ENCODE data around the gene ALK. TPM values are rescaled to one million over a fixed set of nuclear protein-coding genes. Genes with fewer than 3 reads are reported as not detected.

ALK gene
- total RNA-seq, 4 donors from 2014 or later, result 0.88 to 1.3 (median 1.3) TPM; not detected in 1

GRCh38 chr2:29676886-29677453 lies 244.4 kb downstream of the ALK start:
- Histone ChIP-seq H3K4me3 (no peak overlapping the region), H3K27me3 (no peaks in the 10 kb centered on the region), H3K9me3 (no peaks in the 10 kb centered on the region), H3K4me1 (no peaks in the 10 kb centered on the region), H3K27ac (no peak overlapping the region), H3K36me3 (no peaks in the 10 kb centered on the region)
- no peak for TF ChIP-seq CTCF (IDR thresholded peaks at IDR 0.05)
- no peak for TF ChIP-seq POLR2A (IDR thresholded peaks at IDR 0.05)
- no peak for DNase-seq

- H3K36me3 ChIP-seq, result no peaks in the 10 kb centered on the region
- H3K4me3 ChIP-seq, result no peak overlapping the region
- no peaks in the 10 kb centered on the region for H3K9me3 ChIP-seq
- no peaks in the 10 kb centered on the region for H3K4me1 ChIP-seq
- H3K27ac ChIP-seq, result no peak overlapping the region
- H3K27me3 ChIP-seq, result no peaks in the 10 kb centered on the region
- no peak for DNase-seq
- no peak for TF ChIP-seq POLR2A (IDR thresholded peaks at IDR 0.05)
- TF ChIP-seq CTCF (IDR thresholded peaks at IDR 0.05), result no peak
These were observed 256.8 kb downstream of the ALK start for GRCh38 chr2:29664578-29664977.

GRCh38 chr2:29663268-29663667 lies 258.1 kb downstream of the ALK start:
- Histone ChIP-seq H3K9me3 (no peaks in the 10 kb centered on the region), H3K27me3 (no peaks in the 10 kb centered on the region), H3K36me3 (no peaks in the 10 kb centered on the region), H3K4me3 (no peak overlapping the region), H3K4me1 (no peaks in the 10 kb centered on the region), H3K27ac (no peak overlapping the region)
- no peak for DNase-seq
- TF ChIP-seq CTCF (IDR thresholded peaks at IDR 0.05), result no peak
- no peak for TF ChIP-seq POLR2A (IDR thresholded peaks at IDR 0.05)

GRCh38 chr2:29662861-29663260 lies 258.5 kb downstream of the ALK start:
- H3K4me3 ChIP-seq, result no peak overlapping the region
- DNase-seq, result no peak
- H3K27me3 ChIP-seq, result no peaks in the 10 kb centered on the region
- no peaks in the 10 kb centered on the region for H3K36me3 ChIP-seq
- TF ChIP-seq CTCF (IDR thresholded peaks at IDR 0.05), result no peak
- TF ChIP-seq POLR2A (IDR thresholded peaks at IDR 0.05), result no peak
- H3K9me3 ChIP-seq, result no peaks in the 10 kb centered on the region
- H3K4me1 ChIP-seq, result no peaks in the 10 kb centered on the region
- H3K27ac ChIP-seq, result no peak overlapping the region

GRCh38 chr2:29660201-29660600 lies 261.2 kb downstream of the ALK start:
- H3K27me3 ChIP-seq, result no peaks in the 10 kb centered on the region
- H3K4me3 ChIP-seq, result no peak overlapping the region
- no peak for TF ChIP-seq CTCF (IDR thresholded peaks at IDR 0.05)
- no peak for TF ChIP-seq POLR2A (IDR thresholded peaks at IDR 0.05)
- H3K36me3 ChIP-seq, result no peaks in the 10 kb centered on the region
- H3K9me3 ChIP-seq, result no peaks in the 10 kb centered on the region
- no peak for DNase-seq
- no peaks in the 10 kb centered on the region for H3K4me1 ChIP-seq
- no peak overlapping the region for H3K27ac ChIP-seq

GRCh38 chr2:29659178-29659577 lies 262.2 kb downstream of the ALK start:
- Histone ChIP-seq H3K4me1 (no peaks in the 10 kb centered on the region), H3K36me3 (no peaks in the 10 kb centered on the region), H3K27ac (no peak overlapping the region), H3K9me3 (no peaks in the 10 kb centered on the region), H3K27me3 (no peaks in the 10 kb centered on the region), H3K4me3 (no peak overlapping the region)
- TF ChIP-seq POLR2A (IDR thresholded peaks at IDR 0.05), result no peak
- no peak for TF ChIP-seq CTCF (IDR thresholded peaks at IDR 0.05)
- no peak for DNase-seq

All from Peyer's patch (tissue), 4 donors.